HCT116 (cell line): ENCODE measurements around the gene OR1J1. TPM values are rescaled to one million over a fixed set of nuclear protein-coding genes. Genes with fewer than 3 reads are reported as not detected.

Experiments used
- ATAC-seq: fragments of 200-7000 bp; cut with Tn5 transposase; 2 replicates; pipeline ENCODE4 v1.9.1; 2020; ENCODE audit warnings: mild to moderate bottlenecking, moderate library complexity
- BruUV-seq: library from RNA; stranded (reverse); fragments of 400-500 nt; replicated peaks from 2 replicates; lab custom pipeline; 2021; lab: Mats Ljungman, UMichigan
- CTCF ChIA-PET: fragments of 300-600 bp; sonication (Branson Sonifier 250); formaldehyde crosslinking; loops from one replicate; lab custom pipeline; 2021; ENCODE audit warnings: antibody characterized with exemption; lab: Charles Lee
- POLR2A ChIA-PET: fragments of 300-600, 350-600 bp; sonication (Branson Sonifier 250); formaldehyde crosslinking; loops from one replicate; lab custom pipeline; 2021; ENCODE audit warnings: antibody characterized with exemption; lab: Charles Lee
- RAD21 ChIA-PET, 2 experiments: fragments of 300-600 bp; sonication (Branson Sonifier 250); formaldehyde crosslinking; loops; one replicate each; lab custom pipeline; 2023; ENCODE audit warnings: low total read pairs in 2 of 2; ENCODE audit not compliant: uncharacterized antibody in 2 of 2, unreplicated experiment in 2 of 2, low non-redundant PET in 1 of 2; lab: Charles Lee
- DNase-seq: peaks from one replicate; pipeline ENCODE4 v3.0.0-alpha.2; 2010; ENCODE audit warnings: low read depth, low spot score
- H2AFZ ChIP-seq: fragments of 200-600 bp; shearing (Covaris generic), sonication (generic); 2 replicates; pipeline ENCODE4 v1.6.1; 2017; ENCODE audit warnings: low read depth, mixed run types, mixed read lengths, antibody characterized with exemption, low read length; ENCODE audit not compliant: poor library complexity, severe bottlenecking
- H3K27ac ChIP-seq: 2 replicates; pipeline ENCODE4 v1.5.1; 2012; ENCODE audit warnings: low read depth, low read length
- H3K27me3 ChIP-seq: fragments of 200-600 bp; sonication (generic); 2 replicates; pipeline ENCODE4 v1.6.1; 2016; ENCODE audit warnings: mixed run types, low read length, mixed read lengths; ENCODE audit not compliant: insufficient read depth
- H3K36me3 ChIP-seq, 2 experiments: fragments of 200-500 bp in 1 of 2; fragments of 200-600 bp in 1 of 2; sonication (Bioruptor generic) in 1 of 2; sonication (generic) in 1 of 2; 2 replicates each; pipeline versions ENCODE4 v1.5.1 to v1.6.1; 2014 to 2016; ENCODE audit warnings: low read length in 2 of 2, inconsistent platforms in 1 of 2, mixed read lengths in 1 of 2, mixed run types in 1 of 2; ENCODE audit not compliant: insufficient read depth in 2 of 2, control insufficient read depth in 1 of 2
- H3K4me1 ChIP-seq, 2 experiments: fragments of 200-600 bp in 1 of 2; sonication (generic) in 1 of 2; 2 replicates each; pipeline versions ENCODE4 v1.5.1 to v1.6.1; 2012 to 2017; ENCODE audit warnings: low read length in 2 of 2, inconsistent platforms in 1 of 2, mild to moderate bottlenecking in 1 of 2, mixed read lengths in 1 of 2, mixed run types in 1 of 2, moderate library complexity in 1 of 2; ENCODE audit not compliant: insufficient read depth in 2 of 2, control insufficient read depth in 1 of 2
- H3K4me2 ChIP-seq: fragments of 200-600 bp; sonication (generic); 2 replicates; pipeline ENCODE4 v1.6.1; 2017; ENCODE audit warnings: mixed run types, low read length, mixed read lengths
- H3K4me3 ChIP-seq, 2 experiments: fragments of 200-600 bp in 1 of 2; sonication (generic) in 1 of 2; replicated peaks in 1 of 2; 2 replicates each; pipeline ENCODE4 v1.5.1; 2011 to 2016; ENCODE audit warnings: low read length in 2 of 2, control low read depth in 1 of 2, low read depth in 1 of 2, mild to moderate bottlenecking in 1 of 2, mixed read lengths in 1 of 2, mixed run types in 1 of 2
- H3K79me2 ChIP-seq: fragments of 200-600 bp; sonication (generic); 2 replicates; pipeline ENCODE4 v1.6.1; 2017; ENCODE audit warnings: mild to moderate bottlenecking, mixed run types, low read length, moderate library complexity, mixed read lengths; ENCODE audit not compliant: insufficient read depth
- H3K9ac ChIP-seq: fragments of 200-600 bp; sonication (generic); 2 replicates; pipeline ENCODE4 v1.6.1; 2016; ENCODE audit warnings: low read length, mixed read lengths
- H3K9me2 ChIP-seq: fragments of 200-600 bp; sonication (generic), shearing (Covaris generic); 2 replicates; pipeline ENCODE4 v1.6.1; 2017; ENCODE audit warnings: mixed run types, mild to moderate bottlenecking, moderate library complexity; ENCODE audit not compliant: insufficient read depth
- H3K9me3 ChIP-seq, 2 experiments: fragments of 200-500 bp in 1 of 2; fragments of 200-600 bp in 1 of 2; sonication (Bioruptor generic) in 1 of 2; sonication (generic) in 1 of 2; 2 replicates each; pipeline ENCODE4 v1.6.1; 2014 to 2017; ENCODE audit warnings: low read length in 2 of 2, mixed read lengths in 2 of 2, inconsistent platforms in 1 of 2, low read depth in 1 of 2, mild to moderate bottlenecking in 1 of 2, mixed run types in 1 of 2, moderate library complexity in 1 of 2; ENCODE audit not compliant: control insufficient read depth in 1 of 2, insufficient read depth in 1 of 2
- H4K20me1 ChIP-seq: fragments of 200-600 bp; sonication (generic), shearing (Covaris generic); 2 replicates; pipeline ENCODE4 v1.6.1; 2017; ENCODE audit warnings: mixed run types, mild to moderate bottlenecking, moderate library complexity; ENCODE audit not compliant: insufficient read depth
- ATF3 ChIP-seq: IDR thresholded peaks from 2 replicates; pipeline ENCODE4 v1.6.1; 2012
- CEBPB ChIP-seq: IDR thresholded peaks from 2 replicates; pipeline ENCODE4 v1.6.1; 2012; ENCODE audit warnings: low read depth
- ELF1 ChIP-seq: IDR thresholded peaks from 2 replicates; pipeline ENCODE4 v1.6.1; 2012; ENCODE audit warnings: low read depth, borderline replicate concordance
- EZH2phosphoT487 ChIP-seq: fragments of 200-600 bp; IDR thresholded peaks from 2 replicates; pipeline ENCODE4 v1.6.1; 2018; ENCODE audit warnings: antibody characterized with exemption, borderline replicate concordance
- JUND ChIP-seq: IDR thresholded peaks from 2 replicates; pipeline ENCODE4 v1.6.1; 2012
- POLR2A ChIP-seq: IDR thresholded peaks from 2 replicates; pipeline ENCODE4 v1.7.0; 2011; ENCODE audit warnings: borderline replicate concordance; ENCODE audit not compliant: insufficient read depth, insufficient read length; ENCODE audit errors: extremely low read depth
- POLR2AphosphoS5 ChIP-seq: IDR thresholded peaks from 2 replicates; pipeline ENCODE4 v1.6.1; 2011; ENCODE audit warnings: mild to moderate bottlenecking, low read depth, low read length, moderate library complexity
- SIN3A ChIP-seq: IDR thresholded peaks from 2 replicates; pipeline ENCODE4 v1.6.1; 2012; ENCODE audit warnings: low read depth
- SP1 ChIP-seq: IDR thresholded peaks from 2 replicates; pipeline ENCODE4 v1.6.1; 2012; ENCODE audit warnings: low read depth
- SRF ChIP-seq: IDR thresholded peaks from 2 replicates; pipeline ENCODE4 v1.6.1; 2012; ENCODE audit warnings: low read depth
- ZBTB33 ChIP-seq: IDR thresholded peaks from 2 replicates; pipeline ENCODE4 v1.6.1; 2011; ENCODE audit warnings: mild to moderate bottlenecking, low read length, moderate library complexity; ENCODE audit not compliant: insufficient replicate concordance; ENCODE audit errors: extremely low read depth
- ZFX ChIP-seq: fragments of 450-650 bp; IDR thresholded peaks from 2 replicates; pipeline ENCODE4 v1.6.1; 2017
- ZNF274 ChIP-seq: fragments of 200-500 bp; sonication (Bioruptor generic); IDR thresholded peaks from 2 replicates; pipeline ENCODE4 v1.6.1; 2014; ENCODE audit warnings: mild to moderate bottlenecking, low read depth, low read length, inconsistent platforms
- intact Hi-C: fragments of 100-400 bp; cut with micrococcal nuclease; formaldehyde crosslinking; loops from 2 replicates; pipeline ENCODE4 v1.10.0; 2022
- total RNA-seq: library from RNA; stranded (reverse); gene quantifications from one replicate; pipeline ENCODE4 v1.2.1, GENCODE V29; 2021; ENCODE audit not compliant: unreplicated experiment
- TF ChIP-seq, protein P1 (sequence below), 3 experiments: fragments of 200-600 bp in 1 of 3; sonication (generic) in 1 of 3; IDR thresholded peaks in 2 of 3; conservative IDR thresholded peaks in 1 of 3; 2 replicates each; pipeline ENCODE4 v1.5.1; 2012 to 2017; ENCODE audit warnings: low read depth in 2 of 3, low read length in 2 of 3, antibody characterized with exemption in 1 of 3, borderline replicate concordance in 1 of 3, control low read depth in 1 of 3, mild to moderate bottlenecking in 1 of 3, mixed read lengths in 1 of 3, mixed run types in 1 of 3, moderate library complexity in 1 of 3; ENCODE audit not compliant: insufficient read depth in 1 of 3
- TF ChIP-seq, protein P2 (sequence below): IDR thresholded peaks from 2 replicates; pipeline ENCODE4 v1.6.1; 2012

OR1J1 gene
- total RNA-seq, 1 experiment from 2014 or later = not detected

DNA sequence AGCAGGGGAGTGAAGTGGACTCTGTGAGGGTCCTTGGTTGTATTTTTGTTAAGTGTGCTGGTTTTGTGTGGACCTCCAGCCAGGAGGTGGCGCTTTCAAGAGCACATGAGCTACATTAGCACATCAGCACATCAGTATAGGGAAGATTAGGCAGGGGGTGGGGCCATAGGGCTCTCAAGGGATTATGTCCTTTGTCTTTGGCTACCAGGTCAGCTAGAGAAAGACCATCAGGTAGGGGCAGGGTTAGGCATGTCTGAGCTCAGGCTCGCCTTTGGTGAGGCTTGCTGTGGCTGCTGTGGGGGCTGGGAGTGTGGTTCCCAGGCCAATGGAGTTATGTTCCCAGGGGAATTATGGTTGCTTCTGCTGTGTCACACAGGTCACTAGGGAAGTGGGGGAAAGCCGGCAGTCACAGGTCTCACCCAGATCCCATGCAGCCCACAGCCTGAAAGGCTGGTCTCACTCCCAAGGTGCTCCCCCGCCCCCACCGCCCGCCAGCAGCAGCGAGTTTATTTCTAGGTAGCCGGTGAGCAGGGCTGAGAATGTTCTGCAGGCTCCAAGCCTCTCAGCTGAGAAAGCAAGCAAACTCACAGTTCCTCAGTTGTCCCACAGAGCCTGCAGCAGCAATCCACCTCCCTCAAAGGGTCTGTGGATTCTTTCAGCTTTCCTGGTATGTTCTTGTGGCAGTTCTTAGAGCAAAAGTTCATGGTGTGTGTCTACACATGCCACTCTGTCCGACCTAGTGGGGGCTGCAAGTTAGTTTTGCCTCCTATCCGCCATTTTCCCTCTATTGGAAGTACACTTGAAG, 13.7 kb downstream of the OR1J1 start:
- ChIA-PET POLR2A (no interaction called here), CTCF (interaction anchor here (0.6 to 3.7 kb wide), 14 partner anchors 8 to 885 kb away, joined by 3 to 23 read pairs (median 5); no protein-coding TSS in a partner anchor), RAD21 (no interaction called here)
- intact Hi-C loops = loop anchor here (10.0 kb wide), 1 partner anchor 531 kb away; no protein-coding TSS in a partner anchor
- no peaks in the 10 kb centered on the region for H3K36me3 ChIP-seq
- peaks cover 17% of the 10 kb centered on the region for H3K27me3 ChIP-seq
- peak overlapping the region; percentile 86 for H2AFZ ChIP-seq
- no TSS peak for BruUV-seq
- H3K9me3 ChIP-seq = no peaks in the 10 kb centered on the region
- no peak overlapping the region for H3K9ac ChIP-seq
- no peaks in the 10 kb centered on the region for H3K79me2 ChIP-seq
- peak; percentile 76 for ATAC-seq
- no peaks in the 10 kb centered on the region for H3K9me2 ChIP-seq
- TF ChIP-seq EZH2phosphoT487 (no peak), SRF (no peak)
- TF ChIP-seq, protein P1, sequence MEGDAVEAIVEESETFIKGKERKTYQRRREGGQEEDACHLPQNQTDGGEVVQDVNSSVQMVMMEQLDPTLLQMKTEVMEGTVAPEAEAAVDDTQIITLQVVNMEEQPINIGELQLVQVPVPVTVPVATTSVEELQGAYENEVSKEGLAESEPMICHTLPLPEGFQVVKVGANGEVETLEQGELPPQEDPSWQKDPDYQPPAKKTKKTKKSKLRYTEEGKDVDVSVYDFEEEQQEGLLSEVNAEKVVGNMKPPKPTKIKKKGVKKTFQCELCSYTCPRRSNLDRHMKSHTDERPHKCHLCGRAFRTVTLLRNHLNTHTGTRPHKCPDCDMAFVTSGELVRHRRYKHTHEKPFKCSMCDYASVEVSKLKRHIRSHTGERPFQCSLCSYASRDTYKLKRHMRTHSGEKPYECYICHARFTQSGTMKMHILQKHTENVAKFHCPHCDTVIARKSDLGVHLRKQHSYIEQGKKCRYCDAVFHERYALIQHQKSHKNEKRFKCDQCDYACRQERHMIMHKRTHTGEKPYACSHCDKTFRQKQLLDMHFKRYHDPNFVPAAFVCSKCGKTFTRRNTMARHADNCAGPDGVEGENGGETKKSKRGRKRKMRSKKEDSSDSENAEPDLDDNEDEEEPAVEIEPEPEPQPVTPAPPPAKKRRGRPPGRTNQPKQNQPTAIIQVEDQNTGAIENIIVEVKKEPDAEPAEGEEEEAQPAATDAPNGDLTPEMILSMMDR (IDR thresholded peaks at IDR 0.05 in 2 of 3, conservative IDR thresholded peaks at IDR 0.05 in 1 of 3; ENCODE audit: borderline replicate concordance in 1 of 3, insufficient read depth in 1 of 3, low read depth in 2 of 3, low read length in 2 of 3) = peak in 2 of 3 experiments; percentile 49 to 57; a peak in 4 of 6 replicates
- peaks cover 0 to 12% of the 10 kb centered on the region in 2 experiments; a peak in 2 of 4 replicates for H3K4me1 ChIP-seq
- H3K4me2 ChIP-seq = peak overlapping the region; percentile 75
- DNase-seq = peak; percentile 28
- no peaks in the 10 kb centered on the region for H4K20me1 ChIP-seq
- H3K27ac ChIP-seq = no peak overlapping the region
- peak overlapping the region; percentile 35 to 50 for H3K4me3 ChIP-seq

GRCh38 chr9:122457787-122458186, 19.9 kb downstream of the OR1J1 start:
- RAD21 ChIA-PET = no interaction called here
- POLR2A ChIA-PET = no interaction called here
- intact Hi-C loops = no loop called here
- Histone ChIP-seq H3K4me3 (no peak overlapping the region), H4K20me1 (no peaks in the 10 kb centered on the region), H3K4me2 (no peak overlapping the region), H3K27ac (no peak overlapping the region), H3K9ac (no peak overlapping the region), H3K36me3 (no peaks in the 10 kb centered on the region), H3K9me3 (no peaks in the 10 kb centered on the region), H3K79me2 (no peaks in the 10 kb centered on the region), H2AFZ (no peak overlapping the region), H3K27me3 (no peaks in the 10 kb centered on the region), H3K4me1 (peaks cover 0 to 7% of the 10 kb centered on the region in 2 experiments; a peak in 1 of 4 replicates), H3K9me2 (no peaks in the 10 kb centered on the region)
- CTCF ChIA-PET = no interaction called here
- DNase-seq (no peak), ATAC-seq (no peak)
- BruUV-seq = no TSS peak
- TF ChIP-seq ZFX = no peak
- no peak for TF ChIP-seq POLR2AphosphoS5
- TF ChIP-seq POLR2A = no peak
- no peak for TF ChIP-seq JUND
- no peak for TF ChIP-seq ATF3
- no peak for TF ChIP-seq ELF1
- TF ChIP-seq SP1 = no peak
- TF ChIP-seq, protein P2, sequence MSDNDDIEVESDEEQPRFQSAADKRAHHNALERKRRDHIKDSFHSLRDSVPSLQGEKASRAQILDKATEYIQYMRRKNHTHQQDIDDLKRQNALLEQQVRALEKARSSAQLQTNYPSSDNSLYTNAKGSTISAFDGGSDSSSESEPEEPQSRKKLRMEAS = no peak
- TF ChIP-seq SIN3A = no peak
- no peak for TF ChIP-seq CEBPB
- TF ChIP-seq ZBTB33 = no peak
- no peak for TF ChIP-seq ZNF274
